Keratinocyte (primary cell): ENCODE results near the gene ARID5B. TPM values are rescaled to one million over a fixed set of nuclear protein-coding genes. Genes with fewer than 3 reads are reported as not detected.

ENCODE experiments used
- DNase-seq: peaks from one replicate; pipeline ENCODE4 v3.0.0-alpha.2; 2011; ENCODE audit warnings: low read depth, missing footprints, low spot score
- FAIRE-seq: peaks from 2 replicates; lab custom pipeline; 2011; peaks lifted over from hg19 to GRCh38; lab: Jason Lieb, UNC
- H2AFZ ChIP-seq: 2 replicates; pipeline ENCODE4 v1.6.0; 2012; ENCODE audit warnings: low read length, control low read depth, inconsistent platforms; ENCODE audit not compliant: control insufficient read depth
- H3K27ac ChIP-seq: 2 replicates; pipeline ENCODE4 v1.5.1; 2011; ENCODE audit warnings: low read length; ENCODE audit not compliant: control insufficient read depth, insufficient read depth
- H3K27me3 ChIP-seq: 3 replicates; pipeline ENCODE4 v1.6.0; 2011; ENCODE audit warnings: low read length; ENCODE audit not compliant: control insufficient read depth, insufficient read depth; ENCODE audit errors: extremely low read depth
- H3K36me3 ChIP-seq, 2 experiments: 2 replicates in 1 of 2; 3 replicates in 1 of 2; pipeline ENCODE4 v1.5.1; 2011; ENCODE audit warnings: low read length in 2 of 2, mild to moderate bottlenecking in 1 of 2; ENCODE audit not compliant: control insufficient read depth in 2 of 2, insufficient read depth in 2 of 2; ENCODE audit errors: extremely low read depth in 1 of 2
- H3K4me1 ChIP-seq: 3 replicates; pipeline ENCODE4 v1.5.1; 2011; ENCODE audit warnings: low read length; ENCODE audit not compliant: control insufficient read depth, insufficient read depth; ENCODE audit errors: extremely low read depth
- H3K4me2 ChIP-seq: 3 replicates; pipeline ENCODE4 v1.6.0; 2011; ENCODE audit warnings: low read depth, low read length; ENCODE audit not compliant: control insufficient read depth, insufficient read depth; ENCODE audit errors: extremely low read depth
- H3K4me3 ChIP-seq, 3 experiments: fragments of 200-600 bp in 1 of 3; sonication (generic) in 1 of 3; 2 replicates in 2 of 3; 3 replicates in 1 of 3; pipeline ENCODE4 v1.5.1; 2011 to 2016; ENCODE audit warnings: low read length in 3 of 3, mild to moderate bottlenecking in 3 of 3, control low read depth in 2 of 3, inconsistent platforms in 1 of 3, low read depth in 1 of 3, mixed read lengths in 1 of 3, mixed run types in 1 of 3, moderate library complexity in 1 of 3; ENCODE audit not compliant: control insufficient read depth in 2 of 3, insufficient read depth in 2 of 3; ENCODE audit errors: extremely low read depth in 1 of 3
- H3K79me2 ChIP-seq: 2 replicates; pipeline ENCODE4 v1.6.0; 2012; ENCODE audit warnings: low read length; ENCODE audit not compliant: control insufficient read depth, insufficient read depth
- H3K9ac ChIP-seq: 3 replicates; pipeline ENCODE4 v1.6.0; 2011; ENCODE audit warnings: low read length; ENCODE audit not compliant: control insufficient read depth, insufficient read depth; ENCODE audit errors: extremely low read depth
- H3K9me1 ChIP-seq: 3 replicates; pipeline ENCODE4 v1.6.0; 2011; ENCODE audit warnings: low read length; ENCODE audit not compliant: control insufficient read depth, insufficient read depth; ENCODE audit errors: extremely low read depth
- H3K9me3 ChIP-seq: 2 replicates; pipeline ENCODE4 v1.5.1; 2012; ENCODE audit warnings: low read depth, low read length; ENCODE audit not compliant: control insufficient read depth
- H4K20me1 ChIP-seq: 3 replicates; pipeline ENCODE4 v1.6.0; 2011; ENCODE audit warnings: low read length; ENCODE audit not compliant: control insufficient read depth, insufficient read depth; ENCODE audit errors: extremely low read depth
- CTCF ChIP-seq, 3 experiments: IDR thresholded peaks in 1 of 3; conservative IDR thresholded peaks in 1 of 3; optimal IDR thresholded peaks in 1 of 3; 2 replicates in 2 of 3; 3 replicates in 1 of 3; pipeline versions ENCODE3 to v1.5.1; 2011; ENCODE audit warnings: low read length in 3 of 3, mild to moderate bottlenecking in 3 of 3, moderate library complexity in 2 of 3, control low read depth in 1 of 3, inconsistent platforms in 1 of 3; ENCODE audit not compliant: insufficient read depth in 2 of 3; ENCODE audit errors: extremely low read depth in 1 of 3
- EZH2 ChIP-seq: IDR thresholded peaks from one replicate; pipeline ENCODE4 v1.6.1; 2012; ENCODE audit warnings: inconsistent platforms, mild to moderate bottlenecking, low read length, moderate library complexity
- dilution Hi-C: fragments of 300-500 bp; cut with MboI; formaldehyde crosslinking; loops from one replicate; pipeline ENCODE4 v1.7.0; 2020; ENCODE audit warnings: low sequenced_read_pairs; ENCODE audit not compliant: extremely low pct_ligation_motif_present
- polyA plus RNA-seq, 5 experiments: library from polyadenylated mRNA; depleted of rRNA in 3 of 5; stranded (reverse) in 3 of 5; stranded (forward) in 1 of 5; unstranded in 1 of 5; fragments of >200 nt; gene quantifications; 1 replicate in 1 of 5; 2 replicates in 3 of 5; 3 replicates in 1 of 5; pipeline versions ENCODE4 v1.2.1 to v1.2.3, GENCODE V29; 2011 to 2012; ENCODE audit warnings: missing spikeins in 2 of 5, low read depth in 1 of 5, low replicate concordance in 1 of 5

ARID5B gene
- polyA plus RNA-seq, 1 donor (not counting 4 experiments of a cell fraction or from before 2014, with no cell fraction given): 7.0 TPM

DNA sequence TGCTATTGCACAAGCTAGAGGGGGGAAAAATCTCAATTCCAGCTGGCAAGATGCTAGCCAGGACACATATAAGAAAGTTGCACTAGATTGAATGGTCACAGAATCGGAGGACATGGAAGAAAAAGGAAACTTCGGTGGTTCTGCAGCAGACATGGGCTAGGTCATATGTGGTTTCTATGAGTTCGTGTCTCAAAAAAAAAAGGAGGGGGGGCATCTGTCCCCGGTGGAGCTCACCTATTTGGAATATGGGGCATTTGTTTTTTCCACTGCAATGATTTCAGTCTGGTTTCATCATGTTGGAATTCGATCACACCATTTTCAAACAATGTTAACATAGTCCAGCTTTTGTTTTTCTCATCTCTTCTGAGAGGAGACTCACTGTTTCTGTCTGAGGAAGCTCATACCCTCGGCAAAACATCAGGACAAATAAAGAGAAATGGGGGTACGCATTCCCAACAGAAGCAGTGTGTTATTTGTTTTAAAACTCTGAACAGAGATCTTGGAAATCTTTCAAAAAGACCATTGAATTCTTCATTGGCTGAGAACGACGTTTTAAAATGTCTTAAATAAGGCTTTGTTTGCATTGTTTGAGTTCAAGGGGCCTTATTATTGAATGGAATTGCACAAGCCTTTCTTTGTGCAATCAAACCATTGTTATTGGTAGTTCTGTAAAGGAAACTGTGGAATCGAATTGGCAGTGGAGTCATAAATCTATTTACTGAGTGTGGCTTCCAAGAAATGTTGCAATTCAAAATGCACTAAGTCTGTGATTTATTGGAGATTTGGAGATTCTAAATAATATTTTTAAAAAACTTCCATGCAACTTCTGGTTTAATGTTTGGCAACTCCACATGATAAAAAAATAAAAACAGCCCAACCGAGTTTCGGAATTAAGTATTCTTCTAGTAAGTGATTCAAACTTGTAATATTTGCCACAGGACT lies 194.0 kb downstream of the ARID5B start:
- Histone ChIP-seq H3K4me2 (no peak overlapping the region), H3K9me1 (no peaks in the 10 kb centered on the region), H3K27me3 (no peaks in the 10 kb centered on the region), H3K27ac (no peak overlapping the region), H3K79me2 (no peaks in the 10 kb centered on the region), H3K4me3 (no peak overlapping the region), H3K36me3 (peaks cover 13 to 14% of the 10 kb centered on the region in 2 experiments), H3K4me1 (peaks cover 3% of the 10 kb centered on the region), H3K9me3 (no peaks in the 10 kb centered on the region), H4K20me1 (no peaks in the 10 kb centered on the region), H3K9ac (no peak overlapping the region), H2AFZ (no peak overlapping the region)
- no peak for FAIRE-seq
- DNase-seq: no peak
- dilution Hi-C loops: no loop called here
- TF ChIP-seq CTCF (optimal IDR thresholded peaks at IDR 0.05 in 1 of 3, IDR thresholded peaks at IDR 0.05 in 1 of 3, conservative IDR thresholded peaks at IDR 0.05 in 1 of 3; ENCODE audit: extremely low read depth in 1 of 3, insufficient read depth in 2 of 3, low read length in 3 of 3) (no peak), EZH2 (no peak)

DNA sequence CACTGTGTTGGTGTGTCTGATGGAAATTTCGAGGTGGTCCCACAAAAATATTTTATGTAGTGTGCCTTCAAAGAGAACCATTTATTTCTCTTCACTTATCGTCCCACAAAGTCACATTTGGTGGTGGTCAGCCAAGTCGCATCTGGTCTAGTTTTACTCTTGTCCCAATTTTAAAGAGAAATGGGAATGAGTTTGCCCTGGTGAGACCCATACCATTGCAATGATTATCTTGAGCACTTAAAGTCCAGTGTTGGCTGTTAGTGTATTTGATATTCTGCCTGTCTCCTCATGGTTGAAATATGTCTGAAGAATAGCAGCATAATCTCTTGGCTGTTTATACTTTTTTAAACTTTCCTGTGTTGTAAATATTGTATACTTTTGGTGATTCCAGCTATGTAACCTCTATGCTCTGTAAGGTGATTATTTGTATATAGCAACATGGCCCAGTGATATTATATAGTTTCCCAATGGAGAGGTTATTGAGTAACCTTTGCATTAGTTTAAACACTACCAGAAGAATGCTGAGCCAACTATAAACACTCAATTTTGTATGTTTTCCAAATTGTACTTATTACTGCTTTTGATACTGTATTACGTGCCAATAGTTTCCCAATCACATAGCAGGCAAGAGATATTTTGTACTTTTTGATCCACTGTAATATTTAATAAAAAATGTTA lies 194.9 kb downstream of the ARID5B start:
- H3K4me3 ChIP-seq: no peak overlapping the region

More for the DNA sequence above, 194.9 kb downstream of the ARID5B start:
- Histone ChIP-seq H3K4me2 (no peak overlapping the region), H3K27me3 (no peaks in the 10 kb centered on the region), H4K20me1 (no peaks in the 10 kb centered on the region), H3K27ac (no peak overlapping the region), H3K4me1 (peaks cover 3% of the 10 kb centered on the region), H3K36me3 (peaks cover 7 to 14% of the 10 kb centered on the region in 2 experiments), H3K9ac (no peak overlapping the region), H2AFZ (no peak overlapping the region), H3K9me3 (no peaks in the 10 kb centered on the region), H3K9me1 (no peaks in the 10 kb centered on the region), H3K79me2 (no peaks in the 10 kb centered on the region)
- TF ChIP-seq EZH2 (no peak), CTCF (optimal IDR thresholded peaks at IDR 0.05 in 1 of 3, IDR thresholded peaks at IDR 0.05 in 1 of 3, conservative IDR thresholded peaks at IDR 0.05 in 1 of 3; ENCODE audit: extremely low read depth in 1 of 3, insufficient read depth in 2 of 3, low read length in 3 of 3) (no peak)
- dilution Hi-C loops: no loop called here
- DNase-seq (no peak), FAIRE-seq (no peak)
